Fibroblast of skin of abdomen (primary cell): Measurements from ENCODE around the gene PGAP3. TPM values are rescaled to one million over a fixed set of nuclear protein-coding genes. Genes with fewer than 3 reads are reported as not detected.
"Not testable (repeated sequence)": the region's sequence is repeated elsewhere in the genome, so short reads cannot be mapped to it uniquely, and the experiment has no call there.

Source experiments
- DNase-seq: peaks from one replicate; pipeline ENCODE4 v3.0.0-alpha.2; 2013
- polyA plus RNA-seq, 2 experiments: library from polyadenylated mRNA; unstranded; fragments of 120-200 nt; gene quantifications; one replicate each; pipeline ENCODE4 v1.2.1, GENCODE V29; 2013; ENCODE audit not compliant: insufficient read length in 2 of 2

Gene PGAP3, protein sequence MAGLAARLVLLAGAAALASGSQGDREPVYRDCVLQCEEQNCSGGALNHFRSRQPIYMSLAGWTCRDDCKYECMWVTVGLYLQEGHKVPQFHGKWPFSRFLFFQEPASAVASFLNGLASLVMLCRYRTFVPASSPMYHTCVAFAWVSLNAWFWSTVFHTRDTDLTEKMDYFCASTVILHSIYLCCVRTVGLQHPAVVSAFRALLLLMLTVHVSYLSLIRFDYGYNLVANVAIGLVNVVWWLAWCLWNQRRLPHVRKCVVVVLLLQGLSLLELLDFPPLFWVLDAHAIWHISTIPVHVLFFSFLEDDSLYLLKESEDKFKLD
- 11.5 TPM for polyA plus RNA-seq (2013, experiment 1 of 2; ENCODE audit: insufficient read length)
- polyA plus RNA-seq (2013, experiment 2 of 2; ENCODE audit: insufficient read length) = 12.7 TPM

DNA sequence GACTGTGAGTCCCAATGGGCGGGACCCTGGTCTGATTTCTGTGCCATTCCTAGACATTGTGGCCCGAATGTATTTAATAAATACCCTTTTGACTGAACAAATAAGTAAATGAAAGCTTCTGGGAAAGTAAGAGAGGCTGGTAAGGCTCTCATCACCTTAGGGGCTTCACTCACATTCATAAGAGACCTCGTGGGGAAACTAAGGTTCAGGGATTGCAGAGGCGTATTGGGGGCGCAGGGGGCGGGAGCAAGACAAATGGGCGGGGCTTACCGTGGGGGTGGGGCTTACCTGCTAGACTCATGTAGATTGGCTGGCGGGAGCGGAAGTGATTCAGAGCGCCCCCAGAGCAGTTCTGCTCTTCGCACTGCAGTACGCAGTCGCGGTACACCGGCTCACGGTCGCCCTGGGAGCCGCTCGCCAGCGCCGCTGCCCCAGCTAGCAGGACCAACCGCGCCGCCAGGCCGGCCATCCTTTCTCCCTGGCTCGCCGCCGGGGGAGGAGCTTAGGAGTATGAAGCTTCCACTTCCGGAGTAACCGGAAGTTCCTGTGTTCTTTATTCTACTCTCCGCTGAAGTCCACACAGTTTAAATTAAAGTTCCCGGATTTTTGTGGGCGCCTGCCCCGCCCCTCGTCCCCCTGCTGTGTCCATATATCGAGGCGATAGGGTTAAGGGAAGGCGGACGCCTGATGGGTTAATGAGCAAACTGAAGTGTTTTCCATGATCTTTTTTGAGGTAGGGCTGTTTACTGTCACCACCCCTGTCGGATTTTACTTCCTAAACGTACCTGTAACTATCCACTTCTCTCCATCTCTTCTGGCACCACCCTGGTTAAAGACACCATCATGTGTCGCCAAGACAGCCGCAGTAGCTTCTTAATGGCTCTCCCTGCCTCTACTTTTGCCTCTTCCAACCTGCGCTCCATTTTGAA, at the start of gene PGAP3:
PGAP3 (minus strand) TSS at position 512 of the 929 bp plus-strand sequence; CDS start at position 469, 43 bp downstream.
- DNase-seq = peak; percentile 90

DNA sequence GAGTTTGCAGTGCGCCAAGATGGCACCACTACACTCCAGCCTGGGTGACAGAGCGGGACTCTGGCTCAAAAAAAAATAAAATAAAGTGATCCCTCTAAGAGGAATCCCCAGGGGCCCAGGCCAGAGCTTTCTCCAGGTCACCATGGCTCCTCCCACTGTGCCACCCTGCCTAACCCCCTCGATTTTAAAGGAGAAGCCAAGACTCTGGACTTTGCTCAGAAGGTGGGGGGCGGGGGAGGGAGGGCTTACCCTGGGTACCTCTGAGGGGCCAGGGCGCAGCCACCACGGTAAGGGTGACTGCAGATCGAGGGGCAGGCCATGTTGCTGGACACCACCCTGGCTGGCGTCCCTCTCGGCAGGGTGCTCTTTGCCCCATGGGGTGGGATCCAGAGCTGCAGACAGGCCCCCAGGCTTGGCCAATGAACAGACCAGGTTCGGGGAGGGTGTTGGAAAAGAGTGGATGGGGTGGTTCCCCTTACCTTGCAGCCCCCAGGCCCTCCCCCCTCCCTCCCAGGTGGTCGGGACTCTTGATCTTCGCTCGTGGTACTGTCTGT, 49.4 kb upstream of the PGAP3 start:
- DNase-seq = no peak

DNA sequence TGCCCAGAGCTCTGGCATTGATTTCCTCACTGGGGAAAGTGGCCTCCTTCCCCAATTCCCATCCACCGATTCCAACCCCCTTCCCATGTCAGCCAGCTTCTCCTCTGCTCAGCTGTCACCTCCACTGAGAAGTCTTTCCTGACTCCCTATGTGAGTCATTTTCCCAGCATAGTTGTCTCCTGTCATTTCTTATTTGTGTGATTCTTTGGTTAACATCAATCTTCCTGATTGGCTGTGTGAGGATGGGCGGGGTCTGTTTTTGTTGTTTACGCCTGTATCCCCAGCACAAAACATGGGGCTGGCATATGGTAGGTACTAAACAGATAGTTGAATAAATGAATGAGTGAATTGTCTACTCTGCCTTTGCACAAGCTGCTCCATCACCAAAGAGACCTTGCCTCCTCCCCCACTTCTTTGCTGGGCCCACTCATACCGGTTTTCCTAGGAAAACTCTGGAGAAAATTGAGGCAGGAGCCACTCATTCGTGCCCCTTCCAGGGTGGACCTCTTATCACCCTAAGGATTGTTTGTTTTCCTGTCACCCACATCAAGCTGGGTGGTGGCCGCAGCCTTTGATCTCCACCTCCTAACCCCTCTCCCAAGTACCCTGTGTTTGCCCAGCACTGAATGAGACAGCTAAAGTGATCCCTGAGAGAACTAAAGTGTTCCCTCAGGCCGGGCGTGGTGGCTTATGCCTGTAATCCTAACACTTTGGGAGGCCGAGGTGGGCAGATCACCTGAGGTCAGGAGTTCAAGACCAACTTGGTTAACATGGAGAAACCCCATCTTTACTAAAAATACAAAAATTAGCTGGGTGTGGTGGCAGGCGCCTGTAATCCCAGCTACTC, 48.7 kb upstream of the PGAP3 start:
- no peak for DNase-seq

DNA sequence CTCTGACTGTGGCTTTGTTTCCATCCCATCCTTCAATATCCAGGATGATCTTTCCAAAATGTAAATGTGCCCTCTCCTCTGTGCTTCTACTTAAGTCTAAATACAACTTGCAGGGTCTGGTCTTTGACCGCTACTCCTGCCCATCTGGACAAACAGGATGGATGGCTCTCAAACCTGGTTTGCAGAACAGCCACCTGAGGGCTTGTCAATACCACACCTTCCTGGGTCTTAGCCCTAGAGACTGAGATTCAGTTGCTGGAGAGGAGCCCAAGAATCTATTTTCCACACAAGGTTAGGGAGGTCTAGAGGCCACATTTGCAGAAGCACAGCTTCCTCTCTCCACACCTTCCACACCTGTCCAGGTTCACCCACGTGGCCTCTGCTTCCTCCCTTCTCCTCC, 48.0 kb upstream of the PGAP3 start:
- DNase-seq = no peak

DNA sequence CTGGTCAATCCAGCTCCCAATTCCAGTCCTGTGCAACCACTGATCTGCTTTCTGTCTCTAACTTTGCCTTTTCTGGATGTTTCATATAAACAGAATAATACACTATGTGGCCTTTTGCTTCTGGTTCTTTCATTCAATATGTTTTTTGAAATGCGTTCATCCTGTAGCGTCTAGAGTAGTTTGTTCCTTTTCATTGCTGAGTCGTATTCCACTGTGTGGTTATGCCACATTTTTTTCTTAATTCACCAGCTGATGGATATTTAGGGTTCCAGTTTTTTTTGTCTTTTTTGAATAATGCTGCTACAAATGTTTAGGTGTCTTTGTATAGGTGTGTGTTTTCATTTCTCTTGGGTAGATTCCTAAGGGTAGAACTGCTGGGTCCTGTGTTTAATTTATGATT, 44.7 kb upstream of the PGAP3 start:
- DNase-seq = no peak

DNA sequence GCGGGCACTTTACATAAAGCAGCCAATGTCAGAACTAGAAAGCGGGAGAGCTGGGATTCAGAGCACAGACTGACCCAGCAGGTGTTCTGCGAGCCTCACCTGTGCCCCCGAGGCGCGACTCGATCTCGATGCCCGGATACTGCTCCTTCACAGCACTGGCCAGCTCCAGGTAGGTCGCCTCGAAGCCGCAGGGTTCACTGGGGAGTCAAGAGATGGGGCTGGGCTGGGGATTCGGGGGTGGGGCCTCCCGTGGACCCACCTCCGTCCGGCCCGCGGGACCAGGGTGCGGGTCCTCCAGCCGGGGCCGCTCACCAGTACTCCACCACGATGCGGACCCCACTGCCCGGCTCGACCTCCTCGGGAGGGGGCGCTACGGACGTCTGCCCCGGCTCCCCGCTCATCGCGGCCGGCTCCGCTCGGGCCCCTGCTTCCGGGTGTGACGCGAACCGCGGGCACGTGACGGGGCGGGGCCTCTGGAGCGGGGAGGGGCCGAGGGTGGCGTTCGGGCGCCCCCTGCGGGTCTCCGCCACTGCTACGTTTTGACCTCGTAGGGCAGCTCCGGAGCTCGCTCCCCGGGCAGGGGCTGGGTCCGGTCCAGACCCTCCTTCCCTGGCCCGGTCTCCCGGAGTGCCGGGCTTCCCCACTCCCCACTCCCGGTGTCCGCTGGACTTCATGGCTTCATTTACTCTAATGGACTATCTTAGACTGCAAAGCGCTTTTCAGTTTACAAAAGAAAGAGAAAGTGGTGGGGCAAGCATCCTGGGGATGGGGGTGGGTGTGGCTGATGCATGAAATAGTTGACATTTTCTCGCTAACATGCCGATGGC, 42.5 kb upstream of the PGAP3 start, which contains the start of gene MIEN1:
MIEN1 (minus strand) TSS at position 438 of the 827 bp plus-strand sequence; CDS start at position 401, 37 bp downstream.
- peak; percentile 78 for DNase-seq

DNA sequence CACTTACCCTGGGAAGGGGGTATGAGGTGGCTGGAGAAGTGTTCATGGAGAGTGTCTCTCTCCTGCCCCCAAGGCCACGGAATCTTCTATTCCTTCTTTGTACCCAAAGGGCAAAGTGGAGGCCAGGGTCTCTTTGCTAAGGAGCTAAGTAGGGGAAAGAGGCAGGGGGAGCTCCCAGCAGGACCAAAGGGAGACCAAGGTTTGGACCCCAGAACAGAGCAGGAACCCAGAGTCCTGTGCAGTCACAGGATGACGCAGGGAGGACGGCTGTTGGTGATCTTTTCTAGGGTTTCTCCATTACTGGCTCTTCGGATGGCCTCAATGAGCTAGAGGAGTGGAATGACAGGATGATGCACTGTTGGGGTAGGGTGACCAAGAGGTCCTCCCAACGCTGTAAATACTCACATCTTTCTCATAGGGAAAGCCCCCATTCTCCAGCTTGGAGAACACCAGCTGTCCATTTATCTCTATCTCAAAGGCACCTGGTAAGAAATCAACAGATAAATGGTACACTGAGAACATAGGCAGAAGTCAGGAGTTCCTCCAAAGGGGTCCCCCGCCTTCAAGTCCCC, 41.5 kb upstream of the PGAP3 start:
- no peak for DNase-seq

DNA sequence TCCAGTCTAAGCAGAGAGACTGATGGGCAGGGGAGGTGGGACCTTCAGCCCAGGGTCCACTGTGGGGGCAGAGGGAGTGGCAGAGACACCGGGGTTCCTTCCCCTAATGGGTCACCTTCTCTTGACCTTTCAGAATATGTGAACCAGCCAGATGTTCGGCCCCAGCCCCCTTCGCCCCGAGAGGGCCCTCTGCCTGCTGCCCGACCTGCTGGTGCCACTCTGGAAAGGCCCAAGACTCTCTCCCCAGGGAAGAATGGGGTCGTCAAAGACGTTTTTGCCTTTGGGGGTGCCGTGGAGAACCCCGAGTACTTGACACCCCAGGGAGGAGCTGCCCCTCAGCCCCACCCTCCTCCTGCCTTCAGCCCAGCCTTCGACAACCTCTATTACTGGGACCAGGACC, 39.7 kb upstream of the PGAP3 start:
- no peak for DNase-seq

DNA sequence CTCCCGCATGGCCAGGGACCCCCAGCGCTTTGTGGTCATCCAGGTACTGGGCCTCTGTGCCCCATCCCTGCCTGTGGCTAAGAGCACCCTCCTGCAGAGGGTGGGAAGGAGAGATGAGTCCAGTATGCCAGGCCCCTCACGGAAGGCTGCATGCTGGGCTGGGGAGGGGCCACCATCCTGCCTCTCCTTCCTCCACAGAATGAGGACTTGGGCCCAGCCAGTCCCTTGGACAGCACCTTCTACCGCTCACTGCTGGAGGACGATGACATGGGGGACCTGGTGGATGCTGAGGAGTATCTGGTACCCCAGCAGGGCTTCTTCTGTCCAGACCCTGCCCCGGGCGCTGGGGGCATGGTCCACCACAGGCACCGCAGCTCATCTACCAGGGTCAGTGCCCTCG, 38.8 kb upstream of the PGAP3 start:
- no peak for DNase-seq

DNA sequence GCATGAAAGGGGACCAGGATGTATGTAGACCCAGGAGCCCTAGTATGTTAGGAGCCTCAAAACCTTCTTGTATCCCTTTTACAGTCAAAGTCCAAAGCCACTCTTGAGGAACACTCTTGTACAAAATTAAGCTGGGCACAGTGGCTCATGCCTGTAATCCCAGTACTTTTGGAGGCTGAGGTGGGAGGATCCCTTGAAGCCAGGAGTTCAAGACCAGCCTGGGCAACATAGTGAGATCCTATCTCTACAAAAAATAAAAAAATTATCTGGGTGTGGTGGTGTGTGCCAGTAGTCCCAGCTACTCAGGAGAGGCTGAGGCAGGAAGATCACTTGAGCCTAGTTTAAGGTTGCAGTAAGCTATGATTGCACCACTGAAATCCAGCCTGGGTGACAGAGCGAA, 38.1 kb upstream of the PGAP3 start:
- DNase-seq = not testable (repeated sequence)

DNA sequence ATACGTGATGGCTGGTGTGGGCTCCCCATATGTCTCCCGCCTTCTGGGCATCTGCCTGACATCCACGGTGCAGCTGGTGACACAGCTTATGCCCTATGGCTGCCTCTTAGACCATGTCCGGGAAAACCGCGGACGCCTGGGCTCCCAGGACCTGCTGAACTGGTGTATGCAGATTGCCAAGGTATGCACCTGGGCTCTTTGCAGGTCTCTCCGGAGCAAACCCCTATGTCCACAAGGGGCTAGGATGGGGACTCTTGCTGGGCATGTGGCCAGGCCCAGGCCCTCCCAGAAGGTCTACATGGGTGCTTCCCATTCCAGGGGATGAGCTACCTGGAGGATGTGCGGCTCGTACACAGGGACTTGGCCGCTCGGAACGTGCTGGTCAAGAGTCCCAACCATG, 36.9 kb upstream of the PGAP3 start:
- DNase-seq = no peak

DNA sequence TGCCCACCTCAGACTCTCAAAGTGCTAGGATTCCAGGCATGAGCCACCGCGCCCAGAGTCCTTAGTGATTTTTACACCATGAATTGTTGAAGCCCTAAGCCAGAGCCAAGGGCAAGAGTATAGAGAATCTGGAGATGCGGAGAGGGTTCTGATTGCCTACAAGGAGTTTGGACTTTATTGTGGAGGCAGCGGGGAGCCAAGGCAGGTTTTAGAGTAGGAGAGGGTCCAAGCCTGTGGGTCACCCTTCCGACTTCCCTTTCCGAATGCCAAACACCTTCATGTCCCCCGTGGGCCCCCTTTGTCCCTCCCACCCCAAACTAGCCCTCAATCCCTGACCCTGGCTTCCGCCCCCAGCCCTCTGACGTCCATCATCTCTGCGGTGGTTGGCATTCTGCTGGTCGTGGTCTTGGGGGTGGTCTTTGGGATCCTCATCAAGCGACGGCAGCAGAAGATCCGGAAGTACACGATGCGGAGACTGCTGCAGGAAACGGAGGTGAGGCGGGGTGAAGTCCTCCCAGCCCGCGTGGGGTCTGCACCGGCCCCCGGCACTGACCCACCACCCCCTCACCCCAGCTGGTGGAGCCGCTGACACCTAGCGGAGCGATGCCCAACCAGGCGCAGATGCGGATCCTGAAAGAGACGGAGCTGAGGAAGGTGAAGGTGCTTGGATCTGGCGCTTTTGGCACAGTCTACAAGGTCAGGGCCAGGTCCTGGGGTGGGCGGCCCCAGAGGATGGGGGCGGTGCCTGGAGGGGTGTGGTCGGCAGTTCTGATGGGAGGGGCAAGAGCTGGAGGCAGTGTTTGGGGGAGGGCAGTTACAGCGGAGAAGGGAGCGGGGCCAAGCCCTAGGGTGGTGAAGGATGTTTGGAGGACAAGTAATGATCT, 35.4 kb upstream of the PGAP3 start:
- no peak for DNase-seq

DNA sequence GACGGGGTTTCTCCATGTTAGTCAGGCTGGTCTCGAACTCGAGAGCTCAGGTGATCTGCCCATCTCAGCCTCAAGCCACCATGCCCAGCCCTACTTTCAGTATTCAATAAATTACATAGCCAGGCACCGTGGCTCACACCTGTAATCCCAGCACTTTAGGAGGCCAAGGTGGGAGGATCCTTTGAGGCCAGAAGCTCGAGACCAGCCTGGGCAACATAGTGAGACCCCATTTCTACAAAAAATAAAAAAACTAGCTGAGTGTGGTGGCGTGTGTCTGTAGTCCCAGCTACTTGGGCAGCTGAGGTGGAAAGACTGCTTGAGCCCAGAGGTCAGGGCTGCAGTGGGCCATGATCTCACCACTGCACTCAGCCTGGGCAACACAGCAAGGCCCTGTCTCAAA, 34.2 kb upstream of the PGAP3 start:
- no peak for DNase-seq

DNA sequence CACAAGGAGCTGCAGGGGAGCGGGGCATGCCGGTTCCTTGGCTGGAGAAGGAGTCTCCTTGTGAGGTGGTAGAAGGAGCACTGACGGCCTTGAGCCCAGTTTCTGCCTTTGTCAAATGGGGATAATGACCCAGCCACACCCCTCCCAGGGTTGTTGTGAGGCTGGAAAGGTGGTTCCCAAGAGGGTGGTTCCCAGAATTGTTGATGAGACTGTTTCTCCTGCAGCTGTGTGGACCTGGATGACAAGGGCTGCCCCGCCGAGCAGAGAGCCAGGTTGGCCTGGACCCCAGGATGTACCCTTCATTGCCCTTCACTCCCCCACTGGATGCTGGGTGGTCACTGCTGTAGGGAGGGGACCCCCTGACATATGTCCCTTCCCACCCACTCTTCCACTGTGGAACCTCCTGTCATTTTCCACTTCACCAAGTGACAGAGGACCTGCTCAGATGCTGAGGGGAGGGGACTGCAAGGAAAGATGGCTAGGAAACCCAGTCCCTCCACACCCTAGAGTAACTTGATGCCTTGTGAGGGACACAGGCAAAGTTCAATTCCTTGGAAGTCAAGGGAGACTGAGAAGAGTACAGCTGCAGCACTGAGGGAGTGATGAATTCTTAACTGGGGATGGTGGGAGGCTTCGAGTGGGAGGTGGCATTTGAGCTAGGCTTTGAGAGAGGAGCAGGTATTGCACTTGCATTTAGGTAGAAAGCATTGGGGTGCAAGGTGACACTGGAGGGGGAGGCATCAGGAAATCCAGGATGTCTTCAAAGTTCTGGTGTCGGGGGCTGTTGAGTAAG, 31.9 kb upstream of the PGAP3 start:
- no peak for DNase-seq

DNA sequence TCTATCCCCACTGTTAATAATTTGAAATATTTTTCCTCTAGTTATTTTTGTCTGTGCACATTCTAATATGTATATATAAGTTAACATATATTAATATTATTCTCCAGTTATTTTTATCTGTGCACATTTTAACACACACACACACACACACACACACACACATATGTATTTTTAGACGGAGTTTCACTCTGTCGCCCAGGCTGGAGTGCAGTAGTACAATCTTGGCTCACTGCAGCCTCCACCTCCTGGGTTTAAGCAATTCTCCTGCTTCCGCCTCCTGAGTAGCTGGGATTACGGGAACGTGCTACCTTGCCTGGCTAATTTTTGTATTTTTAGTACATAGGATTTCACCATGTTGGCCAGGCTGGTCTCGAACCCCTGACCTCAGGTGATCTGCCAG, 29.8 kb upstream of the PGAP3 start:
- DNase-seq = no peak

DNA sequence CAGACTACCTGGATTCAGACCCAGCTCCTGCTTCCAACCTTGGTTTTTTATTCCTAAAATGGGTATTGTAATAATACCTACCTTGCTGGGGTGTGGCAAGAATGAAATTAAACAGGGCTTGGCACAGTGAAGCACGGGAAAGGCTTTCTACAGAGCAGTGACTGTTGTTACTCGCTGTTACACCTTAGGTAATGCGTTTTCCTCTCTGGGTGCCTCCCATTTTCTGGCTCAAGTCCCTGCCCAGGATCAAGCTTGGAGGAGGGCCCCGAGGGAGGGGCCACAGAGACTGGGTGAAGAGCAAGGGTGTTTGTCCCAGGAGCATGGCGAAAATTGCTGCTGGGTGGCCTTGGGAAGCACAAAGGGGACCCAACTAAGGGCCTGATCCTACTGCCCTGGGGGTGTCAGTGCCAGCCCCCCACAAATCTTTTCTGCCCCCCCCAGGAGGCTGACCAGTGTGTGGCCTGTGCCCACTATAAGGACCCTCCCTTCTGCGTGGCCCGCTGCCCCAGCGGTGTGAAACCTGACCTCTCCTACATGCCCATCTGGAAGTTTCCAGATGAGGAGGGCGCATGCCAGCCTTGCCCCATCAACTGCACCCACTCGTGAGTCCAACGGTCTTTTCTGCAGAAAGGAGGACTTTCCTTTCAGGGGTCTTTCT, 29.2 kb upstream of the PGAP3 start:
- no peak for DNase-seq

DNA sequence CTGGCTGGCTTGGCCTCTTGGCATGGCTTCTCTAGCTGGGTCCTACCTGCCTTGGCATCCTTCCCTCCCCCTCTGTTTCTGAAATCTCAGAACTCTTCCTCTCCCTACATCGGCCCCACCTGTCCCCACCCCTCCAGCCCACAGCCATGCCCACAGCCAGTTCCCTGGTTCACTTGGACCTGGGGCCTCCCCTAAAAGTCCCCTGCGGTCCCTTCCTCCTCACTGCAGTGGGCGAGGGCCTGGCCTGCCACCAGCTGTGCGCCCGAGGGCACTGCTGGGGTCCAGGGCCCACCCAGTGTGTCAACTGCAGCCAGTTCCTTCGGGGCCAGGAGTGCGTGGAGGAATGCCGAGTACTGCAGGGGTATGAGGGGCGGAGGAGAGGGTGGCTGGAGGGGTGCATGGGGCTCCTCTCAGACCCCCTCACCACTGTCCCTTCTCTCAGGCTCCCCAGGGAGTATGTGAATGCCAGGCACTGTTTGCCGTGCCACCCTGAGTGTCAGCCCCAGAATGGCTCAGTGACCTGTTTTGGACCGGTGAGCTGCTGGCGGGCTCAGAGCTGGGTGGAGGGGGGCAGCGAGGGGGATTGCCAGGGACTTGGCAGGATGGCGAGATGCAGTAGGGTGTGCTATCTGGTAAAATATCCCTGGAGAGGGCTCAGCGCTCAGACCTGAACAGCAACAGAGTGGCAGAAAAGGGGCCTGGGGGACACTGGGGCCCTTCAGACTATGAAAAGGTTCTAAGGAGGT, 28.4 kb upstream of the PGAP3 start:
- no peak for DNase-seq
